DOHH2 (cell line): ENCODE measurements around the gene LTB.

Experiments used
- H3F3A ChIP-seq: fragments of 200-600 bp; sonication (generic), shearing (Covaris generic); 2 replicates; pipeline ENCODE4 v1.6.0; 2016; ENCODE audit warnings: antibody characterized with exemption, mild to moderate bottlenecking; ENCODE audit not compliant: control insufficient read depth, insufficient read depth
- H3K27ac ChIP-seq: fragments of 200-600 bp; sonication (generic); 2 replicates; pipeline ENCODE4 v1.5.1; 2014; ENCODE audit warnings: low read depth, mild to moderate bottlenecking, low read length, moderate library complexity
- H3K27me3 ChIP-seq: fragments of 200-600 bp; sonication (generic); 2 replicates; pipeline ENCODE4 v1.6.1; 2014; ENCODE audit warnings: mild to moderate bottlenecking, low read length, mixed read lengths; ENCODE audit not compliant: control insufficient read depth
- H3K36me3 ChIP-seq: fragments of 200-600 bp; sonication (generic); 2 replicates; pipeline ENCODE4 v1.6.1; 2014; ENCODE audit warnings: mild to moderate bottlenecking, low read length, moderate library complexity, mixed read lengths; ENCODE audit not compliant: control insufficient read depth
- H3K4me1 ChIP-seq: fragments of 200-600 bp; sonication (generic); 2 replicates; pipeline ENCODE4 v1.6.1; 2014; ENCODE audit warnings: mild to moderate bottlenecking, low read length, mixed read lengths; ENCODE audit not compliant: control insufficient read depth
- H3K4me2 ChIP-seq: fragments of 200-600 bp; sonication (generic); 2 replicates; pipeline ENCODE4 v1.6.0; 2014; ENCODE audit warnings: mild to moderate bottlenecking, low read length, moderate library complexity
- H3K4me3 ChIP-seq: fragments of 200-600 bp; sonication (generic); 2 replicates; pipeline ENCODE4 v1.5.1; 2014; ENCODE audit warnings: mild to moderate bottlenecking, low read length, mixed read lengths
- H3K79me2 ChIP-seq: fragments of 200-600 bp; sonication (generic); 2 replicates; pipeline ENCODE4 v1.6.1; 2014; ENCODE audit warnings: mild to moderate bottlenecking, low read length, mixed read lengths; ENCODE audit not compliant: control insufficient read depth
- H3K9me2 ChIP-seq: fragments of 200-600 bp; sonication (generic); replicated peaks from 2 replicates; pipeline ENCODE4 v1.6.1; 2014; ENCODE audit warnings: mild to moderate bottlenecking, low read length, mixed read lengths; ENCODE audit not compliant: control insufficient read depth
- H3K9me3 ChIP-seq: fragments of 200-600 bp; sonication (generic); 2 replicates; pipeline ENCODE4 v1.6.1; 2014; ENCODE audit warnings: antibody characterized with exemption, low read length, mixed read lengths; ENCODE audit not compliant: control insufficient read depth, insufficient read depth
- H4K20me1 ChIP-seq: fragments of 200-600 bp; sonication (generic); 2 replicates; pipeline ENCODE4 v1.6.0; 2014; ENCODE audit warnings: low read depth, mild to moderate bottlenecking, antibody characterized with exemption, low read length, moderate library complexity; ENCODE audit not compliant: control insufficient read depth, insufficient read depth
- CTCF ChIP-seq: fragments of 200-600 bp; sonication (generic); IDR thresholded peaks from one replicate; pipeline ENCODE4 v1.5.1; 2014; ENCODE audit warnings: antibody characterized with exemption, mild to moderate bottlenecking, low read depth, low read length; ENCODE audit not compliant: poor library complexity, severe bottlenecking
- EZH2phosphoT487 ChIP-seq: fragments of 200-600 bp; sonication (generic); IDR thresholded peaks from 2 replicates; pipeline ENCODE4 v1.6.1; 2017; ENCODE audit warnings: borderline replicate concordance, mild to moderate bottlenecking, antibody characterized with exemption, low read length, moderate library complexity, mixed read lengths

Gene LTB

GRCh38 chr6:31586599-31587281 lies 4.5 kb upstream of the LTB start:
- TF ChIP-seq CTCF (no peak), EZH2phosphoT487 (no peak)
- no peaks in the 10 kb centered on the region for H3K36me3 ChIP-seq
- H3K9me2 ChIP-seq = no peaks in the 10 kb centered on the region
- peak overlapping the region; percentile 8 for H3K4me3 ChIP-seq
- no peaks in the 10 kb centered on the region for H4K20me1 ChIP-seq
- peak overlapping the region; percentile 52 for H3K4me2 ChIP-seq
- 0 out of 2 replicates have a peak overlapping the region, but pooled peaks have one; percentile 19 for H3K27ac ChIP-seq
- H3K4me1 ChIP-seq = peaks cover 45% of the 10 kb centered on the region
- peaks cover 13% of the 10 kb centered on the region for H3F3A ChIP-seq
- peaks cover 9% of the 10 kb centered on the region for H3K27me3 ChIP-seq
- H3K79me2 ChIP-seq = no peaks in the 10 kb centered on the region
- H3K9me3 ChIP-seq = no peaks in the 10 kb centered on the region

- no peaks in the 10 kb centered on the region for H3K9me2 ChIP-seq
- H3K36me3 ChIP-seq = no peaks in the 10 kb centered on the region
- H3K4me1 ChIP-seq = peaks cover 52% of the 10 kb centered on the region
- H3K79me2 ChIP-seq = no peaks in the 10 kb centered on the region
- H3K4me2 ChIP-seq = peak within 1 kb of the TSS; percentile 52
- H4K20me1 ChIP-seq = no peaks in the 10 kb centered on the region
- H3F3A ChIP-seq = peaks cover 13% of the 10 kb centered on the region
- H3K27me3 ChIP-seq = peaks cover 17% of the 10 kb centered on the region
- TF ChIP-seq EZH2phosphoT487 (no peak), CTCF (no peak)
- H3K9me3 ChIP-seq = no peaks in the 10 kb centered on the region
- H3K4me3 ChIP-seq = peak within 1 kb of the TSS; percentile 8
- H3K27ac ChIP-seq = peak within 1 kb of the TSS; percentile 19
Observed at GRCh38 chr6:31586008-31586407, 3.8 kb upstream of the LTB start, which contains the start of gene LST1. LST1 (plus strand) TSS chr6:31586277; CDS start chr6:31587300, 1,023 bp downstream.

- Histone ChIP-seq H3K9me3 (no peaks in the 10 kb centered on the region), H3K36me3 (no peaks in the 10 kb centered on the region), H3F3A (peaks cover 13% of the 10 kb centered on the region), H4K20me1 (no peaks in the 10 kb centered on the region), H3K79me2 (no peaks in the 10 kb centered on the region), H3K4me2 (peak overlapping the region; percentile 52), H3K27me3 (peaks cover 20% of the 10 kb centered on the region), H3K4me1 (peaks cover 56% of the 10 kb centered on the region), H3K4me3 (0 out of 2 replicates have a peak overlapping the region, but pooled peaks have one; percentile 8), H3K9me2 (no peaks in the 10 kb centered on the region), H3K27ac (peak overlapping the region; percentile 19)
- TF ChIP-seq CTCF = peak; percentile 85
- no peak for TF ChIP-seq EZH2phosphoT487
Observed at GRCh38 chr6:31585491-31585890, 3.3 kb upstream of the LTB start.
